Measurements from ENCODE around the gene HBB. TPM values are rescaled to one million over a fixed set of nuclear protein-coding genes. Genes with fewer than 3 reads are reported as not detected.
"Not testable (repeated sequence)": the region's sequence is repeated elsewhere in the genome, so short reads cannot be mapped to it uniquely, and the experiment has no call there.

HBB gene
- not detected in 2 replicates for total RNA-seq

DNA sequence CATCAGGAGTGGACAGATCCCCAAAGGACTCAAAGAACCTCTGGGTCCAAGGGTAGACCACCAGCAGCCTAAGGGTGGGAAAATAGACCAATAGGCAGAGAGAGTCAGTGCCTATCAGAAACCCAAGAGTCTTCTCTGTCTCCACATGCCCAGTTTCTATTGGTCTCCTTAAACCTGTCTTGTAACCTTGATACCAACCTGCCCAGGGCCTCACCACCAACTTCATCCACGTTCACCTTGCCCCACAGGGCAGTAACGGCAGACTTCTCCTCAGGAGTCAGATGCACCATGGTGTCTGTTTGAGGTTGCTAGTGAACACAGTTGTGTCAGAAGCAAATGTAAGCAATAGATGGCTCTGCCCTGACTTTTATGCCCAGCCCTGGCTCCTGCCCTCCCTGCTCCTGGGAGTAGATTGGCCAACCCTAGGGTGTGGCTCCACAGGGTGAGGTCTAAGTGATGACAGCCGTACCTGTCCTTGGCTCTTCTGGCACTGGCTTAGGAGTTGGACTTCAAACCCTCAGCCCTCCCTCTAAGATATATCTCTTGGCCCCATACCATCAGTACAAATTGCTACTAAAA is at the start of gene HBB:
Gene HBB, minus strand, starts transcription at position 340 of the 579 bp plus-strand sequence. Its CDS starts 50 bp downstream, at position 290.
- no peak within 1 kb of the TSS for H3K27ac Mint-ChIP-seq
- no peak within 1 kb of the TSS for H3K4me3 Mint-ChIP-seq
- no peaks in the 10 kb centered on the region for H3K36me3 Mint-ChIP-seq (ENCODE audit: low read depth)
- H3K27me3 Mint-ChIP-seq = no peaks in the 10 kb centered on the region
- H3K9me3 Mint-ChIP-seq = no peaks in the 10 kb centered on the region
- intact Hi-C loops (cut with micrococcal nuclease) = no loop called here
- no peak for DNase-seq
- no peaks in the 10 kb centered on the region for H3K4me1 Mint-ChIP-seq

DNA sequence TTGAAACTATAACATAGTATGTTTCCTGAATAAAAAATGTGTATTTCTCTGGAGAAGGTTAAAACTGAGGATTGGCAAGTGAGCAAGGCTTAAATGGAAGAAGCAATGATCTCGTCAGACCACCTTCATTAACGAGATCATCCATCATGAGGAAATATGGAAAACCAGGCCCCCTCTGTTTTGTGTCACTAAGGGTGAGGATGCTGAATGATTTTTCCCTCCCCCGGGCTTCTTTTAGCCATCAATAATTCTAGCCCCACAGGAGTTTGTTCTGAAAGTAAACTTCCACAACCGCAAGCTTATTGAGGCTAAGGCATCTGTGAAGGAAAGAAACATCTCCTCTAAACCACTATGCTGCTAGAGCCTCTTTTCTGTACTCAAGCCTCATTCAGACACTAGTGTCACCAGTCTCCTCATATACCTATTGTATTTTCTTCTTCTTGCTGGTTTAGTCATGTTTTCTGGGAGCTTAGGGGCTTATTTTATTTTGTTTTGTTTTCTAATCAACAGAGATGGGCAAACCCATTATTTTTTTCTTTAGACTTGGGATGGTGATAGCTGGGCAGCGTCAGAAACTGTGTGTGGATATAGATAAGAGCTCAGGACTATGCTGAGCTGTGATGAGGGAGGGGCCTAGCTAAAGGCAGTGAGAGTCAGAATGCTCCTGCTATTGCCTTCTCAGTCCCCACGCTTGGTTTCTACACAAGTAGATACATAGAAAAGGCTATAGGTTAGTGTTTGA is 48.7 kb upstream of the HBB start:
- no peak for DNase-seq
- no peaks in the 10 kb centered on the region for H3K27me3 Mint-ChIP-seq
- H3K36me3 Mint-ChIP-seq (ENCODE audit: low read depth) = no peaks in the 10 kb centered on the region
- intact Hi-C loops (cut with micrococcal nuclease) = no loop called here
- H3K4me3 Mint-ChIP-seq = no peak overlapping the region
- H3K27ac Mint-ChIP-seq = no peak overlapping the region
- H3K9me3 Mint-ChIP-seq = no peaks in the 10 kb centered on the region
- H3K4me1 Mint-ChIP-seq = peaks cover under 1% of the 10 kb centered on the region

DNA sequence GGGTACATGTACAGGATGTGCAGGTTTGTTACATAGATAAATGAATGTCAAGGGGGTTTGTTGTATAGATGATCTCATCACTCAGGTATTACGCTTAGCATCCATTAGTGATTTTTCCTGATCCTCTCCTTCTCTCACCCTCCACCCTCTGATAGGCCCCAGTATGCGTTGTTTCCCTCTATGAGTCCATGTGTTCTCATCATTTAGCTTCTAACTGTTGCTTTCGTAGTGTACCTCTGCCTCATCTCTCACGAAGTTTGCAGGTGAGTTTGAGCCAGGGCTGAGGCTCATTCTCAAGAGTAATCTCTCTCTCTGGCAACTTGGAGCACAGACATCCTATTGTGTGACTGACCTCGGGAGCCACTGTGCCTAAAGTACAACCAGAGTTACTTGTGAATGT is 47.5 kb upstream of the HBB start:
- no peaks in the 10 kb centered on the region for H3K9me3 Mint-ChIP-seq
- no peaks in the 10 kb centered on the region for H3K27me3 Mint-ChIP-seq
- H3K36me3 Mint-ChIP-seq (ENCODE audit: low read depth) = no peaks in the 10 kb centered on the region
- no peaks in the 10 kb centered on the region for H3K4me1 Mint-ChIP-seq
- no peak overlapping the region for H3K27ac Mint-ChIP-seq
- intact Hi-C loops (cut with micrococcal nuclease) = no loop called here
- no peak for DNase-seq
- no peak overlapping the region for H3K4me3 Mint-ChIP-seq

DNA sequence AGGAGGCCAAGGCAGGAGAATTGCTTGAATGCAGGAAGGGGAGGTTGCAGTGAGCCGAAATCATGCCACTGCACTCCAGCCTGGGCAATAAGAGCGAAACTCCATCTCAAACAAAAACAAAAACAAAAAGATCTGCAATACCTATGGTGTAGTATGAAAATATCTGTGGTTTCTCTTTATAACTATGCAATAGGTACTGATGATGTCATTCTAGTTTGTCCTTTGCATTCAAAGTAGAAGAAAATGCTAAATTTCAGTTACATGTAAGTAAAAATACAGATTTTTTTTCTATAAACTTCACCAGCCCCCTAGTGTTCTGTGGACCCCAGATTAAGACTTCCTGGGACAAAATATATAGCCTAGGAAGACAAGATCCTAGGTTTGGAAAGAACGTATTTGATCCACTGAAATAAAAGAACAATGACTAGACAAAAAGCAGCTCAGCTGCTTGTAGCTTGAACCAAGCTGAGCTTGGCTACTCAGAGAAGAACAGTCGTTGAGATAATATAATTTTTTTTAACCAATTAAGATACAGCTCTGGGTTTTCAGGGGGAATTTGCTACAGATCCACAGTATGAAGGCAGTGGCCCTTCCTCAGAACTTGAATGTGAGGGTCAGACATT is 45.6 kb upstream of the HBB start:
- no peak overlapping the region for H3K27ac Mint-ChIP-seq
- intact Hi-C loops (cut with micrococcal nuclease) = no loop called here
- no peaks in the 10 kb centered on the region for H3K4me1 Mint-ChIP-seq
- no peak overlapping the region for H3K4me3 Mint-ChIP-seq
- peaks cover 2% of the 10 kb centered on the region for H3K27me3 Mint-ChIP-seq
- H3K9me3 Mint-ChIP-seq = no peaks in the 10 kb centered on the region
- no peak for DNase-seq
- H3K36me3 Mint-ChIP-seq (ENCODE audit: low read depth) = no peaks in the 10 kb centered on the region

DNA sequence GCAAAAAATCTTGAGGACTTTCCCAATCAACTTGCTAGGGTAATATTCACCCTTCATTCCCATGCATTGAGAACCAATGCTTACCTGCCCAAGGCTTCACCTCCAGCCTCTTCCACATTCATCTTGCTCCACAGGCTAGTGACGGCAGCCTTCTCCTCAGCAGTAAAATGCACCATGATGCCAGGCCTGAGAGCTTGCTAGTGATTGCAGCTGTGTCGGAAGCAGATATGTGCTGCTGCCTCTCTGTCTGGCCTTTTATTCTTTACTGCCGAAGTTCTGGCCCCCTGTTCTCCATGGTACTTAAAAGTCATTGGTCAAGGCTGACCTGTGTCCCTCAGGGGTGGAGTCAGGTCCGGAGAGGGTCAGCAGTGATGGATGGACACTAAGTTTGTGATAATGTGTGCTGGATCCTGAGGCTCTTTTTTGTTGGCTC is 42.9 kb upstream of the HBB start, which contains the start of gene HBE1:
Gene HBE1, minus strand, starts transcription at position 231 of the 433 bp plus-strand sequence. Its CDS starts 55 bp downstream, at position 176.
- Mint-ChIP-seq H3K4me3 (no peak within 1 kb of the TSS), H3K9me3 (no peaks in the 10 kb centered on the region), H3K36me3 (ENCODE audit: low read depth) (no peaks in the 10 kb centered on the region), H3K27me3 (peaks cover 3% of the 10 kb centered on the region), H3K27ac (no peak within 1 kb of the TSS), H3K4me1 (no peaks in the 10 kb centered on the region)
- no peak for DNase-seq
- intact Hi-C loops (cut with micrococcal nuclease) = no loop called here

DNA sequence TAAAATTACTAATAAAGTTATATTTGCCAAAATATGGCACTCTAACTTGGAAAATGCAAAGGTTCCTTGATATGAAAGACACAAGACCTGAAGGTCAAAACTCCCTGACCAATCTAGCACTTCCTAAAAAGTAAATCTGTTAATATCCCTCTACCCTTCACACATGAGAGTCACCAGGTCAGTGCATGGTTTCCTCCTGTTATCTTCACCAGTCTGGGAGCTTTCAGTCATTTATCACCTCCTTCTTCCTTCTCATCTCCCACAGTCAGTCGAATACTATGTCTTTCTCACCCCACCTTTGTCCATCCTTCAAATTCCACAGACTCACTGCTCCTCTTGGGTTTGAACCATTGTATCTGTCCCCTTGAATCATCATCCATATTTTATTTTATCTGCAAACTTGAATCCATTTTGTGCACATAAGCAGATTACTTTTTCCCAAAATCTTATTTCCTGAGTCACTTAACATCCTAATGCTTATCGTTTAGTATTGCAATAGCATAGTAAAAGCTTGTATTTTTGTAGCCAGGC is 40.2 kb upstream of the HBB start:
- no peak for DNase-seq
- intact Hi-C loops (cut with micrococcal nuclease) = no loop called here
- Mint-ChIP-seq H3K27ac (no peak overlapping the region), H3K36me3 (ENCODE audit: low read depth) (no peaks in the 10 kb centered on the region), H3K9me3 (no peaks in the 10 kb centered on the region), H3K4me3 (no peak overlapping the region), H3K4me1 (no peaks in the 10 kb centered on the region), H3K27me3 (peaks cover 3% of the 10 kb centered on the region)

DNA sequence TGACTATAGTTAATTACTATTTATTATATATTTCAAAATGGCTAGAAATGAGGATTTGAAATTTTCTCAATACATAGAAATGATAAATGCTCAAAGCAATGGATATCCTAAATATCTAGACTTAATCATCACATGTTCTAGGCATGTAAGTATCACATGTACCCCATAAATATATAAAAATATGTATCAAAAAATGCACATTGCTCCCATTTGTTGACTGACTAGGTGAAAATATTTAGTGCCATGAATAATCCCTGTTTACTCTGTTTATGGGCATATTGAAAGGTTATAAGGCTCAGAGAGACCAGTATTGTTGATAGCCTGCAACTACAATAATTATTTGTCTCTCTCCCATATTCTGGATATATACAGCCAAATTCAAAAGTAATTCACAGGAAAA is 39.7 kb upstream of the HBB start:
- H3K27ac Mint-ChIP-seq = no peak overlapping the region
- peaks cover 3% of the 10 kb centered on the region for H3K27me3 Mint-ChIP-seq
- no peaks in the 10 kb centered on the region for H3K36me3 Mint-ChIP-seq (ENCODE audit: low read depth)
- no peaks in the 10 kb centered on the region for H3K9me3 Mint-ChIP-seq
- H3K4me3 Mint-ChIP-seq = no peak overlapping the region
- intact Hi-C loops (cut with micrococcal nuclease) = no loop called here
- no peak for DNase-seq
- no peaks in the 10 kb centered on the region for H3K4me1 Mint-ChIP-seq

DNA sequence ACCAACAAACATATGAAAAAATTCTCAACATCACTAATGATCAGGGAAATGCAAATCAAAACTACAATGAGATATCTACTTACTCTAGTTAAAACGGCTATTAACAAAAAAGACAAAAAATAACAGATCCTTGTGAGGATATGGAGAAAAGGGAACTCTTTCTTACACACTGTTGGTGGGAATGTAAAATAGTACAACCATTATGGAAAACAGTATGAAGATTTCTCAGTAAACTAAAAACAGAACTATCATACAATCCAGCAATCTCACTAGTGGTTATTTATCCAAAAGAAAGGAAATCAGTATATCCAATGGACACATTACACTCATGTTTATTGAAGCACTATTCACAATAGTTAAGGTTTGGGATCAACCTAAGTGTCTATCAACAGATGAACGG is 39.0 kb upstream of the HBB start:
- Mint-ChIP-seq H3K36me3 (ENCODE audit: low read depth) (no peaks in the 10 kb centered on the region), H3K27ac (no peak overlapping the region), H3K9me3 (peaks cover 4% of the 10 kb centered on the region), H3K4me3 (no peak overlapping the region), H3K4me1 (no peaks in the 10 kb centered on the region), H3K27me3 (peaks cover 3% of the 10 kb centered on the region)
- no peak for DNase-seq
- intact Hi-C loops (cut with micrococcal nuclease) = no loop called here

DNA sequence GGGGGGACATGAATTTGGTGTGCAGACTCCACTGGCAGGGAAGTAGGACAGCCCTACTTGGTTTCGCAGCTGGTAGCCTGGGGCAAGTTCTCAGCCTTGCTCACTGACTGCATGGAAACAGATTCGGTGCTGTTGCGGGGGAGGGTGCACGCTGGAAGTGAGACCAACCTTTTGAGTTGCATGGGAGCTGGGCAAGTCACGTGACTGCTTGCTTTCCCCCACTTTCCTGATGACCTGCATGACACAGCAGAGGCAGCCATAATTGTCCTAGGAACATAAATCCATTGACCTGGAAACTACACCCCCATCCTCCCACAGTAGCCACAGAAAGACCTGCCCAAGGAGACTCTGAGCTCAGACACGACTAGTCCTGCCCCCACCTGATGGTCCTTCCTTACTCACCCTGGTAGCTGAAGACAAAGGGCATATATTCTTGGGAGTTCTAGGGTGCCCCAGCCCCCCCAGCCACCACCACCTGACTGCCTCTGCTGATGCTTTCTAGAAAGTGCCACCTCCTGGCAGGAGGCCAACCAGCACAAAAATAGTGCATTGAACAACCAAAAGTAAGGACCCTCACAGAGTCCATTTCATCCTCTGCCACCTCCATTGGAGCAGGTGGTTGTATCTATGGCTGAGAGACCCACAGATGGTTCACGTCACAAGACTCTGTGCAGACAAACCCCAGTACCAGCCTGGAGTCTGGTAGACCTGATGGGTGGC is 31.8 kb upstream of the HBB start:
- DNase-seq = no peak
- Mint-ChIP-seq H3K27me3 (no peaks in the 10 kb centered on the region), H3K9me3 (peaks cover 4% of the 10 kb centered on the region), H3K36me3 (ENCODE audit: low read depth) (no peaks in the 10 kb centered on the region), H3K4me3 (no peak overlapping the region), H3K4me1 (no peaks in the 10 kb centered on the region), H3K27ac (no peak overlapping the region)
- intact Hi-C loops (cut with micrococcal nuclease) = no loop called here

DNA sequence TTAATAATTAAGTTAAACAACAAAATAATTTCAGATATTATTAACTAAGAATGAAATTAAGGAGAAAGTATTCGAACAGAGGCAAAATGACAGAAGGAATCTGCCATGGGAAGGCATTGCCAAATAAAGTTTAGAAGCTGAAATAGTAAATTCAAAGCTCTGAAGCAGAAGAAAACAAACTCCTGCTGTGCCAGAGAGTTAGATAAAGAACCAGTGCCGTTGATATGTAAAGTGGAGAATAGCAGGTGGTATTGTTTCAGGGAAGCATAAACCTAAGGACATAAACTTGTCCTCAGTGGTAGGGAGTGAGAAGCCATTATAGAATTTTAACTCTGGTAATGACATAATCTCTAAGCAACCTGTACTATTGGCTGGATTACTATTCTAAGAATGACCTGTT is 30.4 kb upstream of the HBB start:
- intact Hi-C loops (cut with micrococcal nuclease) = no loop called here
- Mint-ChIP-seq H3K36me3 (ENCODE audit: low read depth) (no peaks in the 10 kb centered on the region), H3K4me1 (no peaks in the 10 kb centered on the region), H3K27ac (no peak overlapping the region), H3K9me3 (peaks cover 4% of the 10 kb centered on the region), H3K27me3 (no peaks in the 10 kb centered on the region), H3K4me3 (no peak overlapping the region)
- DNase-seq = no peak

DNA sequence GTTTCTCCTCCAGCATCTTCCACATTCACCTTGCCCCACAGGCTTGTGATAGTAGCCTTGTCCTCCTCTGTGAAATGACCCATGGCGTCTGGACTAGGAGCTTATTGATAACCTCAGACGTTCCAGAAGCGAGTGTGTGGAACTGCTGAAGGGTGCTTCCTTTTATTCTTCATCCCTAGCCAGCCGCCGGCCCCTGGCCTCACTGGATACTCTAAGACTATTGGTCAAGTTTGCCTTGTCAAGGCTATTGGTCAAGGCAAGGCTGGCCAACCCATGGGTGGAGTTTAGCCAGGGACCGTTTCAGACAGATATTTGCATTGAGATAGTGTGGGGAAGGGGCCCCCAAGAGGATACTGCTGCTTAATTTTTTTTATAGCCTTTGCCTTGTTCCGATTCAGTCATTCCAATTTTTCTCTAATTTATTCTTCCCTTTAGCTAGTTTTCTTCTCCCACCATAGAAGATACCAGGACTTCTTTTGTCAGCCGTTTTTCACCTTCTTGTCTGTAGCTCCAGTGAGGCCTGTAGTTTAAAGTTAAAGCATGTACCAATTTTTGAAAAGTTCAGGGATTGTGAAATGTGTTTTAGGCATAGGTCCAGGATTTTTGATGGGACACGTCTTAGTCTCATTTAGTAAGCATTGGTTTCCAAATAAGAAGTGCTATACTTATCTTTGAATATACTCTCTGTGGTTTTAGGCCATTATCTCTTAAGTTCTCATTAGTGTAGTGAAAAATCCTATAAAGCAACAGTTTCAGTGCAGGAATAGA is 28.0 kb upstream of the HBB start, which contains the start of gene HBG2:
Gene HBG2, minus strand, starts transcription at position 136 of the 768 bp plus-strand sequence. Its CDS starts 53 bp downstream, at position 83.
- H3K4me3 Mint-ChIP-seq; H3K36me3 Mint-ChIP-seq (ENCODE audit: low read depth); DNase-seq; H3K4me1 Mint-ChIP-seq; H3K27ac Mint-ChIP-seq; H3K9me3 Mint-ChIP-seq; intact Hi-C loops (cut with micrococcal nuclease); H3K27me3 Mint-ChIP-seq: not testable (repeated sequence)

DNA sequence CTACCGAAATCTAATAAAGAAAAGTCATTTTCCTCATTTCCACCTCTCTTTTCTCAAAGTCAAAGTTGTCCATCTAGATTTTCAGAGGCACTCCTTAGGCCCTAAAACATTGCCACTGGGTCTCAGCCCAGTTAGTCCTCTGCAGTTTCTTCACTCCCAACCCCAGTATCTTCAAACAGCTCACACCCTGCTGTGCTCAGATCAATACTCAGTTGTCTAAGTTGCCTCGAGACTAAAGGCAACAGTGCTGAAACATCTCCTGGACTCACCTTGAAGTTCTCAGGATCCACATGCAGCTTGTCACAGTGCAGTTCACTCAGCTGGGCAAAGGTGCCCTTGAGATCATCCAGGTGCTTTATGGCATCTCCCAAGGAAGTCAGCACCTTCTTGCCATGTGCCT is 27.2 kb upstream of the HBB start:
- DNase-seq; H3K27ac Mint-ChIP-seq; H3K4me3 Mint-ChIP-seq; H3K27me3 Mint-ChIP-seq; intact Hi-C loops (cut with micrococcal nuclease); H3K4me1 Mint-ChIP-seq; H3K9me3 Mint-ChIP-seq; H3K36me3 Mint-ChIP-seq (ENCODE audit: low read depth): not testable (repeated sequence)

DNA sequence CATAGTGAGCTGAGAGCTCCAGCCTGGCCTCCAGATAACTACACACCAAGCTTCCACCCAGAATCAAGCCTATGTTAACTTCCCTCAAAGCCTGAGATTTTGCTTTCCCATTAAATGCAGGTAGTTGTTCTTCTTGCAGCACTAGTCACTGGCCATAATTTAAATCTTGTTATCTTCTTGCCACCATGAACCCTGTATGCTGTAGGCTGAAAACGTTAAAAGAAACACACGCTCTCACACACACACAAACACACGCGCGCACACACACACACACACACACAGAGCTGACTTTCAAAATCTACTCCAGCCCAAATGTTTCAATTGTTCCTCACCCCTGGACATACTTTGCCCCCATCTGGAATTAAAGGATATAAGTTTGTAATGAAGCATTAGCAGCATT is 26.6 kb upstream of the HBB start:
- H3K27ac Mint-ChIP-seq; H3K4me1 Mint-ChIP-seq; H3K36me3 Mint-ChIP-seq (ENCODE audit: low read depth); intact Hi-C loops (cut with micrococcal nuclease); H3K9me3 Mint-ChIP-seq; DNase-seq; H3K4me3 Mint-ChIP-seq; H3K27me3 Mint-ChIP-seq: not testable (repeated sequence)
